ENCODE results near the gene VASN.

Gene VASN

DNA sequence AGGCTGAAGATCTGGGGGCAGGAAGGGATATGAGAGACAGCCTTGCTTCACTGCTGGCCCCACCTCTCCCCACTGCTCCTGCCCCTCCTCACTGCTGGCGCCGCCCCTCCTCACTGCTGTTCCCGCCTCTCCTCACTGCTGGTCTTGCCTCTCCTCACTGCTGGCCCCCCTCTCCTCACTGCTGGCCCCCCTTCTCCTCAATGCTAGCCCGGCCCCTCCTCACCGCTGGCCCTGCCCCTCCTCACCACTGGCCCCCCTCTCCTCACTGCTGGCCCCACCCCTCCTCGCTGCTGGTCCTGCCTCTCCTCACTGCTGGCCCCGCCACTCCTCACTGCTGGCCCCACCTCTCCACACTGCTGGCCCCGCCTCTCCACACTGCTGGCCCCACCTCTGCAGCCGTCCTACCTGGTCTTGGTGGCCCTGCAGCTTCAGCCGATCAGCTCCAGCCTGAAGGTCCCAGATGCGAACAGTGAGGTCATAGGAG, 11.1 kb upstream of the VASN start:
- H3K27me3 ChIP-seq: no peaks in the 10 kb centered on the region
- no peak overlapping the region for H3K4me3 ChIP-seq (ENCODE audit: low read depth in 1 of 2, low read length in 1 of 2)
- H3K27ac ChIP-seq: no peak overlapping the region
- no peaks in the 10 kb centered on the region for H3K4me1 ChIP-seq (ENCODE audit: control insufficient read depth in 1 of 2, insufficient read depth in 1 of 2, low read depth in 1 of 2, low read length in 1 of 2)
- H3K36me3 ChIP-seq: peaks cover 100% of the 10 kb centered on the region
- TF ChIP-seq, protein P1, sequence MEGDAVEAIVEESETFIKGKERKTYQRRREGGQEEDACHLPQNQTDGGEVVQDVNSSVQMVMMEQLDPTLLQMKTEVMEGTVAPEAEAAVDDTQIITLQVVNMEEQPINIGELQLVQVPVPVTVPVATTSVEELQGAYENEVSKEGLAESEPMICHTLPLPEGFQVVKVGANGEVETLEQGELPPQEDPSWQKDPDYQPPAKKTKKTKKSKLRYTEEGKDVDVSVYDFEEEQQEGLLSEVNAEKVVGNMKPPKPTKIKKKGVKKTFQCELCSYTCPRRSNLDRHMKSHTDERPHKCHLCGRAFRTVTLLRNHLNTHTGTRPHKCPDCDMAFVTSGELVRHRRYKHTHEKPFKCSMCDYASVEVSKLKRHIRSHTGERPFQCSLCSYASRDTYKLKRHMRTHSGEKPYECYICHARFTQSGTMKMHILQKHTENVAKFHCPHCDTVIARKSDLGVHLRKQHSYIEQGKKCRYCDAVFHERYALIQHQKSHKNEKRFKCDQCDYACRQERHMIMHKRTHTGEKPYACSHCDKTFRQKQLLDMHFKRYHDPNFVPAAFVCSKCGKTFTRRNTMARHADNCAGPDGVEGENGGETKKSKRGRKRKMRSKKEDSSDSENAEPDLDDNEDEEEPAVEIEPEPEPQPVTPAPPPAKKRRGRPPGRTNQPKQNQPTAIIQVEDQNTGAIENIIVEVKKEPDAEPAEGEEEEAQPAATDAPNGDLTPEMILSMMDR (IDR thresholded peaks at IDR 0.05): no peak
- H3K9me3 ChIP-seq: no peaks in the 10 kb centered on the region

DNA sequence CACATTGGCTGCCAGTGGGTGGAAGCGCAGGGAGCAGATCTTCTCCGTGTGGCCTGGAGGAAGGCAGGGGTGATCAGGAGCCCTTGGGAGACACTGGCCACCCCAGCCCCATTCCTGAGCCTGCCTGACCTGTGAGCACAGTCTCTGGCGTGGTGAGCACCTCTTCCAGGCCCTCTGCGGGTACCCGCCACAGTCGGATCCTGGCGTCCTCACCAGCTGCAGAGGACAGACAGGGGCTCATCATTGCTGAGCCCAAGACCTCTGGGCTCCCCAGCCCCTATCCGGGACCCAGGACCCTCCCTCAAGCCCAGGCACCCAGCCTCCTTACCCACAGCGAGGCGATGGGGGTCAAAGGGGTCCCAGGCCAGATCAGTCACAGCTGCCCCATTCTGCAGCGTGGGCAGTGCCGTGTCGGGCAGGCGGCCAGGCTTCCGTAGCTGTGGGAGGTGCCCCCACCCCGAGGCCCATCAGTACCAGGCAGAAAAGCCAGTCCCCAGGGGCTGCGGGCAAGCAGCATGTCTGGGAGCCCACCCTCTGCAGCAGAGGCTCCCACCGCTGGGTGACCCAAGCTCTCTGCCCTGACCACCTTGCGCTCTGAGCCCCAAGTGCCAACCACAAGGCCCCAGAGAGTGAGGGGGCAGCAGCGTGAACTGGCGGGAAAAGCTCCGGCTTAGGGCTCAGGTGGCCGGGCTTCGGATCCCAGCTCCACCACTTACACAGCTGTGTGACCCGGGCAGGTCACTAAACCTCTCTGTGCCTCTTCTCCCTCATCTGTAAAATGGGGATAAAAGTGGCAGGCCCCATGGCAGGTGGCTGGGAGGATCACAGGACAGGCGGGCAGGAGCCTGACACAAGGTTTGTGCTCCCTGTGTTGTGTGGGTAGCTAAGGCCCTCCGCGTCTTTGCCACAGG, 10.4 kb upstream of the VASN start:
- H3K27ac ChIP-seq: no peak overlapping the region

DNA sequence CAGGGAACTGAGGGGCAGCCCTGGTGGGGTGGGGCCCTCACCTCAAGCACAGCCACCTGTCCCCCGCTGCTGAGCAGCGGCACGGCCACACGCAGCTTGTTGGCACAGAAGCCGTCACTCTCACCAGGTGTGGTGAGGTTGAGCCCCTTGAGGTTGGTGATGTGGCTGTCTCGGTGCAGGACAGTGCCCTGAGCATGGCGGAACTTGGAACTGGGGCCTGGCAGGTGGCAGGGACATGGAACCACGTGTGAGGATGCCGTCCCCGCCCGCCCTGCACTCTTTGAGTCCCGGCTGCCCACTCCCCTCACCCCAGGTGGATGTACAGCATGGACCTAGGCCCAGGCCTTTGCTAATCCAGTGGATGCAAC, 9.7 kb upstream of the VASN start:
- TF ChIP-seq, protein P1 (IDR thresholded peaks at IDR 0.05): no peak
- H3K36me3 ChIP-seq: peaks cover 97% of the 10 kb centered on the region
- H3K27ac ChIP-seq: no peak overlapping the region

More for the DNA sequence above, 10.4 kb upstream of the VASN start:
- Histone ChIP-seq H3K27me3 (no peaks in the 10 kb centered on the region), H3K4me1 (ENCODE audit: control insufficient read depth in 1 of 2, insufficient read depth in 1 of 2, low read depth in 1 of 2, low read length in 1 of 2) (no peaks in the 10 kb centered on the region), H3K36me3 (peaks cover 99% of the 10 kb centered on the region), H3K4me3 (ENCODE audit: low read depth in 1 of 2, low read length in 1 of 2) (no peak overlapping the region), H3K9me3 (no peaks in the 10 kb centered on the region)
- TF ChIP-seq, protein P1 (IDR thresholded peaks at IDR 0.05): no peak

DNA sequence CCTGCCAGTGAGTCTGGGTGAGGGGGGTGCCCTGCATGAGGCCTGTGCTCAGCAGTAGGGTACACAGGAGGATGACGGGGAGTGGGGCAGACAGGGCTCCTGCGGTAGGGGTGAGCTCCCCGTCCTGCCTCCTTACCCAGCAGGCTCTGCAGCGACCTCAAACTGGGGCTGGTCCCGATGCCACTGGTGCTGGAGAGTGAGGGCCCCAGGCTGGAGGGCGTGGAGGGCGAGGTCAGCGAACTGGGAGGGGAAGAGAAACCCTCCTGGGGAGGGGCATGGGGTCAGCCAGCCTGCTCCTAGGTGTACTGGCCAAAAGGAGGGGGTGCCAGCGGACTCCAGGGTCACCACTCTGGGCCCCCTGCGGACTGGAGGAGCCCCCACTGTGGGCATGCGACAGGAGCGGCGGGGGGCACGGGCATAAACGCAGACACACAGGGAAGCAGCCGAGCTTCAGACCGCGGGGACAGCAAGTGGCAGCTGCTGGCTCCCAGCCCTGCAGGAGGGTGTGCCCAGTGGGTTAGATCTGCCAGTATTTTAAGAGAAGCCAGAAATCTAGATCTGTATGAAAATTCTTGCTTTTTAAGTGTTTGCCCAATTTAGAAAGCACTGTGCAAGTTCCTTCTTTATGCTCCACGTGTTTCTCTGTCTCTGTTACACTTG, 9.0 kb upstream of the VASN start:
- H3K9me3 ChIP-seq: no peaks in the 10 kb centered on the region
- H3K36me3 ChIP-seq: peaks cover 97% of the 10 kb centered on the region
- no peak overlapping the region for H3K4me3 ChIP-seq (ENCODE audit: low read depth in 1 of 2, low read length in 1 of 2)
- H3K27ac ChIP-seq: no peak overlapping the region
- no peaks in the 10 kb centered on the region for H3K4me1 ChIP-seq (ENCODE audit: control insufficient read depth in 1 of 2, insufficient read depth in 1 of 2, low read depth in 1 of 2, low read length in 1 of 2)
- no peaks in the 10 kb centered on the region for H3K27me3 ChIP-seq
- TF ChIP-seq, protein P1 (IDR thresholded peaks at IDR 0.05): no peak

More for the DNA sequence above, 9.7 kb upstream of the VASN start:
- Histone ChIP-seq H3K9me3 (no peaks in the 10 kb centered on the region), H3K4me1 (ENCODE audit: control insufficient read depth in 1 of 2, insufficient read depth in 1 of 2, low read depth in 1 of 2, low read length in 1 of 2) (no peaks in the 10 kb centered on the region), H3K4me3 (ENCODE audit: low read depth in 1 of 2, low read length in 1 of 2) (no peak overlapping the region), H3K27me3 (no peaks in the 10 kb centered on the region)

DNA sequence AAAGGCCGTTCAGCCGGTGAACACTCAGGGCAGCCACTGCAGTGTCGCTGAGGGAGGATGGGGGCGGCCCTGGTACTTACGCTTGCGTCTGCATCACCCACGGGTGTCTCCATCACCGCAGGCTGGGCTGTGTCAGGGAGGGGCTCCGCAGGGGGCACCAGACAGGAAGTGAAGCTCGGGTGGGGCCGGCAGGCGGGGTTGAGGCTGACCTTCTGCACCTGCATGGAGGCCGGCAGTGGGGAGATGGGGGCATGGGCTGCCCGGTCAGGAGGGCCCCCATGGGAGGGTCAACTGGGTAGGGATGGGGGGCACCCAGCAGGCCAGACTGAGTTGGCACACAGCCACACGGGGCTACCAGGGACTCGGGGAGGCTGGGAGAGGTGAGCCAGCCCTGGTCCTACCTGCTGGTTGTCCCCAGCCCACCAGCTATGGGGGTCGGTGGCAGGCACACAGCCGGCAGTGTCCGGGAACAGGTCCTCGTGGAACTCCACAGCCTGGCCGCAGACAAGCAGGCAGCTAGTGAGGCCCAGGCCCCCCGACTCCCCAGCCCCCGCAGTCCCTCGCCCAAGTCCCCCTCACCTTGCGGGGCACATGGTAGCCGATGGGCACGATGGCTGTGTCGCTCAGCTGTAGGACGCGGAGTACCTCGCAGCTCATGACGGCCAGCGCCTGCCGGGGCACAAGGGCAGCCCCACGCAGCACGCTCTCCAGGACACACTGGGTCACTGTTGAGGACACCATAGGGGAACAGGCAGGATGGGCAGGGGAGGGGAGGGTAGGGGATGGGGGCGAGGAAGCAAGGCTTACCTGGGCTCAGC, 7.2 kb upstream of the VASN start:
- Histone ChIP-seq H3K27me3 (no peaks in the 10 kb centered on the region), H3K4me1 (ENCODE audit: control insufficient read depth in 1 of 2, insufficient read depth in 1 of 2, low read depth in 1 of 2, low read length in 1 of 2) (no peaks in the 10 kb centered on the region), H3K27ac (no peak overlapping the region), H3K36me3 (peaks cover 90% of the 10 kb centered on the region), H3K9me3 (no peaks in the 10 kb centered on the region), H3K4me3 (ENCODE audit: low read depth in 1 of 2, low read length in 1 of 2) (no peak overlapping the region)
- TF ChIP-seq, protein P1 (IDR thresholded peaks at IDR 0.05): no peak

All from neutrophil (primary cell).